Neural progenitor cell (in vitro differentiated cells): ENCODE results near the gene CTRB1. TPM values are rescaled to one million over a fixed set of nuclear protein-coding genes. Genes with fewer than 3 reads are reported as not detected.

Source experiments
- DNase-seq: peaks from one replicate; pipeline ENCODE4 v3.0.0-alpha.2; 2016; ENCODE audit warnings: low spot score
- H2AFZ ChIP-seq: fragments of 200-600 bp; sonication (generic); replicated peaks from 2 replicates; pipeline ENCODE4 v1.6.1; 2016; ENCODE audit warnings: antibody characterized with exemption
- H3F3A ChIP-seq: fragments of 200-600 bp; sonication (generic); 2 replicates; pipeline ENCODE4 v1.6.1; 2016; ENCODE audit warnings: antibody characterized with exemption, low read depth
- H3K27ac ChIP-seq: fragments of 200-600 bp; sonication (generic); 2 replicates; pipeline ENCODE4 v1.5.1; 2016; ENCODE audit warnings: mild to moderate bottlenecking
- H3K27me3 ChIP-seq: fragments of 200-600 bp; sonication (generic); 2 replicates; pipeline ENCODE4 v1.6.1; 2016; ENCODE audit warnings: mild to moderate bottlenecking, moderate library complexity
- H3K36me3 ChIP-seq: fragments of 200-600 bp; sonication (generic); 2 replicates; pipeline ENCODE4 v1.5.1; 2016
- H3K4me1 ChIP-seq: fragments of 200-600 bp; sonication (generic); 2 replicates; pipeline ENCODE4 v1.6.1; 2016; ENCODE audit warnings: mixed run types
- H3K4me2 ChIP-seq: fragments of 200-600 bp; sonication (generic); 2 replicates; pipeline ENCODE4 v1.6.1; 2016
- H3K4me3 ChIP-seq: fragments of 200-600 bp; sonication (generic); 2 replicates; pipeline ENCODE4 v1.5.1; 2016
- H3K79me2 ChIP-seq: fragments of 200-600 bp; sonication (generic); 2 replicates; pipeline ENCODE4 v1.6.1; 2016; ENCODE audit warnings: low read depth
- H3K9ac ChIP-seq: fragments of 200-600 bp; sonication (generic); 2 replicates; pipeline ENCODE4 v1.6.1; 2016
- H3K9me3 ChIP-seq: fragments of 200-600 bp; sonication (generic); 2 replicates; pipeline ENCODE4 v1.5.1; 2016; ENCODE audit warnings: low read depth
- H4K20me1 ChIP-seq: fragments of 200-600 bp; sonication (generic); 2 replicates; pipeline ENCODE4 v1.6.1; 2016; ENCODE audit warnings: low read depth
- H3K27ac Mint-ChIP-seq: 3 replicates; pipeline ENCODE4 v1.8.0; 2021; ENCODE audit warnings: mixed read lengths
- H3K27me3 Mint-ChIP-seq: 2 replicates; pipeline ENCODE4 v1.8.0; 2022; ENCODE audit warnings: low read depth, mild to moderate bottlenecking, inconsistent platforms, moderate library complexity, mixed read lengths; ENCODE audit not compliant: insufficient read depth
- H3K36me3 Mint-ChIP-seq: 3 replicates; pipeline ENCODE4 v1.8.0; 2021; ENCODE audit warnings: mixed read lengths
- H3K4me1 Mint-ChIP-seq: 3 replicates; pipeline ENCODE4 v1.8.0; 2021; ENCODE audit warnings: mixed read lengths
- H3K4me3 Mint-ChIP-seq: 3 replicates; pipeline ENCODE4 v1.8.0; 2021; ENCODE audit warnings: mild to moderate bottlenecking, moderate library complexity, mixed read lengths
- H3K9me3 Mint-ChIP-seq: 3 replicates; pipeline ENCODE4 v1.8.0; 2020; ENCODE audit warnings: mixed read lengths
- CTCF ChIP-seq: fragments of 200-600 bp; sonication (generic); IDR thresholded peaks from 2 replicates; pipeline ENCODE4 v1.5.1; 2017; ENCODE audit warnings: antibody characterized with exemption, mild to moderate bottlenecking
- EZH2 ChIP-seq: fragments of 200-600 bp; sonication (generic); IDR thresholded peaks from 2 replicates; pipeline ENCODE4 v1.6.1; 2017; ENCODE audit warnings: antibody characterized with exemption, mild to moderate bottlenecking, moderate library complexity
- EZH2phosphoT487 ChIP-seq: fragments of 200-600 bp; sonication (generic); IDR thresholded peaks from 2 replicates; pipeline ENCODE4 v1.6.1; 2017; ENCODE audit warnings: antibody characterized with exemption
- total RNA-seq: library from RNA; depleted of rRNA; stranded (reverse); fragments of >200 nt; gene quantifications from 2 replicates; pipeline ENCODE4 v1.2.3, GENCODE V29; 2015; ENCODE audit warnings: low replicate concordance

CTRB1 gene
- total RNA-seq, 1 donor from 2014 or later: not detected

- Mint-ChIP-seq H3K36me3 (no peaks in the 10 kb centered on the region), H3K27ac (no peak overlapping the region), H3K4me1 (no peaks in the 10 kb centered on the region), H3K4me3 (no peak overlapping the region), H3K27me3 (no peaks in the 10 kb centered on the region), H3K9me3 (peaks cover 7% of the 10 kb centered on the region)
- no peaks in the 10 kb centered on the region for H3K27me3 ChIP-seq
- no peaks in the 10 kb centered on the region for H3K79me2 ChIP-seq
- H3K36me3 ChIP-seq: no peaks in the 10 kb centered on the region
- H3K27ac ChIP-seq: no peak overlapping the region
- DNase-seq: no peak
- H3K4me2 ChIP-seq: no peak overlapping the region
- no peak overlapping the region for H2AFZ ChIP-seq
- TF ChIP-seq CTCF (no peak), EZH2 (no peak), EZH2phosphoT487 (no peak)
- H3K9ac ChIP-seq: no peak overlapping the region
- H4K20me1 ChIP-seq: no peaks in the 10 kb centered on the region
- no peaks in the 10 kb centered on the region for H3F3A ChIP-seq
- H3K4me3 ChIP-seq: no peak overlapping the region
- H3K9me3 ChIP-seq: no peaks in the 10 kb centered on the region
- no peaks in the 10 kb centered on the region for H3K4me1 ChIP-seq
Measured at GRCh38 chr16:75196836-75197235, 22.0 kb upstream of the CTRB1 start.

GRCh38 chr16:75197522-75198134, 21.2 kb upstream of the CTRB1 start:
- no peak overlapping the region for H3K4me3 Mint-ChIP-seq
- no peaks in the 10 kb centered on the region for H3K27me3 Mint-ChIP-seq
- no peak for DNase-seq
- Histone ChIP-seq H3K4me2 (no peak overlapping the region), H3K4me1 (no peaks in the 10 kb centered on the region), H3K9me3 (no peaks in the 10 kb centered on the region), H3K36me3 (no peaks in the 10 kb centered on the region), H2AFZ (peak overlapping the region; percentile 71), H3K79me2 (no peaks in the 10 kb centered on the region), H3K27me3 (no peaks in the 10 kb centered on the region), H3K27ac (no peak overlapping the region), H3F3A (no peaks in the 10 kb centered on the region), H3K9ac (no peak overlapping the region), H3K4me3 (no peak overlapping the region), H4K20me1 (no peaks in the 10 kb centered on the region)
- peaks cover 4% of the 10 kb centered on the region for H3K9me3 Mint-ChIP-seq
- H3K27ac Mint-ChIP-seq: no peak overlapping the region
- TF ChIP-seq EZH2 (no peak), CTCF (no peak), EZH2phosphoT487 (no peak)
- no peaks in the 10 kb centered on the region for H3K4me1 Mint-ChIP-seq
- no peaks in the 10 kb centered on the region for H3K36me3 Mint-ChIP-seq

- Histone ChIP-seq H3K4me2 (no peak overlapping the region), H3K36me3 (no peaks in the 10 kb centered on the region), H3K4me1 (no peaks in the 10 kb centered on the region), H3K79me2 (no peaks in the 10 kb centered on the region), H3F3A (no peaks in the 10 kb centered on the region), H3K9me3 (no peaks in the 10 kb centered on the region), H3K27me3 (no peaks in the 10 kb centered on the region), H3K27ac (no peak overlapping the region), H4K20me1 (no peaks in the 10 kb centered on the region), H2AFZ (peak overlapping the region; percentile 71), H3K9ac (no peak overlapping the region), H3K4me3 (no peak overlapping the region)
- no peak for TF ChIP-seq EZH2
- no peak for TF ChIP-seq CTCF
- TF ChIP-seq EZH2phosphoT487: no peak
- no peak for DNase-seq
- Mint-ChIP-seq H3K4me1 (no peaks in the 10 kb centered on the region), H3K27ac (no peak overlapping the region), H3K4me3 (no peak overlapping the region), H3K36me3 (no peaks in the 10 kb centered on the region), H3K9me3 (no peaks in the 10 kb centered on the region), H3K27me3 (no peaks in the 10 kb centered on the region)
Measured at GRCh38 chr16:75198135-75198600, 20.6 kb upstream of the CTRB1 start.
